Stimulated activated CD4-positive, alpha-beta T cell treated with anti-CD3 and anti-CD28 coated beads, Interleukin-4, amount 100 ng/mL, for 48 hours (primary cell): ENCODE results near the gene IL17RA.
"Not testable (repeated sequence)": the region's sequence is repeated elsewhere in the genome, so short reads cannot be mapped to it uniquely, and the experiment has no call there.

Experiments used
- DNase-seq, 2 donors: peaks; one replicate each; pipeline ENCODE4 v3.0.0-alpha.2; 2020; ENCODE audit warnings: low read depth in 2 of 2

The IL17RA gene

DNA sequence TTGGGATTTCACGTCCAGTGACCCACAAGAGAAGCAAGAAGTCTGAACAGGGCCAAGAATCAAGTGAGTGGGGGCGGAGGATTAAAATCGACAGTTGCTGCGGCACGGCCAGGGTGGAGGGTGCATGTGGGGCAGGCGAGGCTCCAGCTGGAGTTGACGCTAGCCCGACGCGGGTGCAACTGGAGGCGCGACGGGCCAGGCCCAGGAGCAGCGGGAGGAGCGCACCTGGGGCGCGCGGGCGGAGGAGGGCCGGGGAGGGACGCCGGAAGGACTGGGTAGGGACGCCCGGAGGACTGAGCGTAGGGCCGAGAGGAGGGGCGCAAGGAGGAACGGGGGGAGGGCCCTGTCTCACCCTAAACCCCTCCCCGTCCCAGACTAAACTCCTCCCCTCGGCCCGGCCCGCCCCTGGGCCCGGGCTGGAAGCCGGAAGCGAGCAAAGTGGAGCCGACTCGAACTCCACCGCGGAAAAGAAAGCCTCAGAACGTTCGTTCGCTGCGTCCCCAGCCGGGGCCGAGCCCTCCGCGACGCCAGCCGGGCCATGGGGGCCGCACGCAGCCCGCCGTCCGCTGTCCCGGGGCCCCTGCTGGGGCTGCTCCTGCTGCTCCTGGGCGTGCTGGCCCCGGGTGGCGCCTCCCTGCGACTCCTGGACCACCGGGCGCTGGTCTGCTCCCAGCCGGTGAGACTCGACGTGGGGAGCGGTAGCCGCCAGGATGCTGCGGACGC lies at the start of gene IL17RA:
Gene IL17RA, plus strand, starts transcription at position 447 of the 723 bp plus-strand sequence. Its CDS starts 92 bp downstream, at position 539.
- peak; percentile 87 to 89 for DNase-seq

- DNase-seq: no peak
These were observed 49.6 kb upstream of the IL17RA start for GRCh38 chr22:17035246-17035645.

DNA sequence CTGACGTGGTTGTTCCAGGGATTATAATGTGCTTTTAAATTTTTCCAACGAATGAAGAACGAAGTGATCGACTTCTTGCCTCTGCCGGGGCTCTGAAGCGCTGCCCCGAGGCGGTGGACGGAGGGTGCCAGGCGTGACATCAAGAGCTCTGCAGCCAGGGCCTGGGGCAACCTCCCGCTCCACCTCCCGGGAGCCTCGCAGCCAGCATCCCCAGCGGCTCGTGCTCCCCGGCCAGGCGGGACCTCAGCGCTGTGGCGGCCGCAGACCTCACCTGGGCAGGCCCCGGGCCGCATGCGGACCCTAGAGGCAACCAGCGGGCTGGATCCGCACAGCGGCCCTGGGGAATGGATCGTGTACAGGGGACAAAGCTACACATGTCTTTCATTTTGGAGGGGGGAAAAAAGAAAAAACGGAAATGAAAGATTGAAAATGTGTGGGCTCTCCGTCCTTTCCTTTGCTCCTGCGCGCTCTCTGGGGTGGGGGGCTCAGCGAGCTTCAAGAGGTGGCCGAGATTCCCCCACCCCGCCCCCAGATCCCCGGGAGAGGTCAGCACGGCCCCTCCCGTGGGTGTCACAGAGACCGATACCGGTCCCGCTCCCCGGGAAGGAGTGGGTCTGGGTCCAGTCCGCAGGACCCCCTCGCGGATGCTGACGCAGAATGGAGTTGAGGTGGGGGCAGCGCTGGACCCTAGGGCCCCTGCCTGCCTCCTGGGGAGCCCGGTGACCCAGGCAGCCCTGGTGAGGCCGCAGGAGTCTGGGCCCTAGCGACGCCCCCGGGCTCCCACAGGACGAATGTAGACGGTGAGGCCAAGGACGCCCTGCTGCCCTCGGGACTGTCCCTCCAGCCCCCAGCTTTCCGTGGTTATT lies 48.6 kb upstream of the IL17RA start:
- DNase-seq: not testable (repeated sequence)

DNA sequence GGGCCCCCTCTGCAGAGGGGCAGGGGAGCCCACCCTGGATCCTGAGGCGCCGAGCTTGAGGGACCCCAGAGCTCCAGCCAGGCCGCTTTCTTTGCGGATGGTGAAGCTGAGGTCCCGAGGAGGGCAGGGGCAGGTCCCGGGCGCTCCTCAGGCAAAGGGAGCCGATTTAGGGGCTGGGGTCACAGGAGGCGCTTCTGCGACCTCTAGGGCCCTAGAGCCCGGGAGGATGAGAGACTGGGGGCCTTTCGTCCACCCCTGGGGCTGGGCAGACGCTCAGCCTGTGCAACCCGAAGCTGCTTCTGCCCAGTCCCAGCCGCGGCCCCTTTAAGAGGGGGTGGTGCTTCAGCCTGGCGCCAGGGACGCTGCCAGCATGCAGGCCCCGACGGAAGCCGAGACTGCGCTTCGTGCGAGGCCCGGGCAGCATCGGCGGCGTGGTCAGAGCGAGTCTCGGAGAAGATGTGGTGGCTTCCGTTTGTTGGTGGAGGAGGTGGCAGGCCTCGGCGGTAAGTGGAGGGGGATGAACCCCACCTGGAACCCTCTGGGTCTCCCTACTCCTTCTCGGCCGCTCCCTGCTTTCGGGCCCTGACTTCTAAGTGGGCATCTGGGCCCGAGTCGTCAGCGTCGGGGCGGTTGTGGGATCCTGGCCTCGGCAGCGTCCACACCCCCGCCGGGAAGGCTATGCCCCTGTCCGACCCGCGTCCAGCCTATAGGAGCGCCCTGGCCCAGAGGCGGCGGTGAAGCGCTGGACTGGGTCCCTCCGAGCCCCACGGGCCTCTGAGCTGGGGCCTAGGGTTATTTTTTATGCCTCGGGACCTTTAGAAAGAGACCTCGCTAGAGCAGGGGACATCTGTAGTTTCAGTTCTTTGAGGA lies 47.7 kb upstream of the IL17RA start:
- DNase-seq: not testable (repeated sequence)

DNA sequence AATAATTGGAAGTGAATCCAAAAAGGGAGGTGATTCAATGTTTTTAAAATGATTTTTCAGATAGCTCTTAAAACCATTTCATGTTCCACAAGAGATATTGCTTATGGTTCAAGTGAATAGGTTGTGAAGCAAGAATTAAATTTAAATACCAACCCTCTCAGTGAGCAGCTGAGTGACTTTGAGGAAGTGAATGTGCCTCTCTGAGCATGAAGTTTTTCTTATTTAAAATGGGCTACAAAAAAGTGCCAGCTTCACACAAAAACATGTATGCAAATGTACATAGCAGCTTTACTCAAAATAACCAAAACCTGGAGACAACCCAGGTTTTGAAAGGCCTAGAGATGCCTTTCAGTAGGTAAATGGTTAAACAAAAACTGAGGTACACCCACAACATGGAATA lies 41.3 kb upstream of the IL17RA start:
- no peak for DNase-seq

GRCh38 chr22:17046566-17047348 lies 38.0 kb upstream of the IL17RA start:
- no peak for DNase-seq

DNA sequence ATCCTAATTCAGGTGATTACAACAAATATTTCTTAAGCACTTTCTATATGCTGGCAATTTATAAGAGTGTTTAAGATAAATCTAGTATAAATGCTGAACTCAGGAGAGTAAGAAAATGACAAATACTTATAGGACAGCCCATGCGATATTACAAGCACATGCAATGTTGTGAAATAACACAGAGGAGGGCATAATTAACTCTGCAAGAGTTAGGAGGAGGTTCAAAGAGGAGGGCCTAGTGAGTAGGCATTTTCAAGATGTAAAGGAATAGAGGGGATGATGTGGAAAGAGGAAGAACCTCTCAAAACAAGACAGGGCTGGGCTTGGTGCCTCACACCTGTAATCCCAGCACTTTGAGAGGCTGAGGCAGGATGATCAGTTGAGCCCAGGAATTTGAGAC lies 37.1 kb upstream of the IL17RA start:
- DNase-seq: no peak

- DNase-seq: no peak
These were observed 28.7 kb upstream of the IL17RA start for GRCh38 chr22:17056058-17056457.

DNA sequence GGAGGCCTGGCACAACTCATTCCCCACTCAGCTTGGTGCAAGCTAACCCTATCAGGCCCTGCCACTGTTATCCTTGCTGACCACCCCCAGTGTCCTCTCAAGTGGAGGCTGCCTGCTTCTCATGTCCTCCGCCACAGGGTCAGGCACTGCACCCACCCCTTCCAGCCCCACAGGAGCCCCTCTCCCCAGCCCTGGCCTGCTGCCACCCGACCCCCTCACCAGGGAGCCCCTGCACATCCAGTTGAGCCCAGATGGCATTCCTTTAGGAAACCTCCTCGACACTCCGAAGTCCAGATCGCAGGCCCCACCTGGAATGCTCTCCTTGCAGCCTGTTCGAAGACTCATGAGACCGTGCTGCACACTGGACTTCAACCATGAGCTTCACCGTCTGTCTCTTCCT lies 28.0 kb upstream of the IL17RA start:
- no peak for DNase-seq

- DNase-seq: peak; percentile 30 to 32
These were observed 26.6 kb upstream of the IL17RA start for GRCh38 chr22:17057959-17058814.

DNA sequence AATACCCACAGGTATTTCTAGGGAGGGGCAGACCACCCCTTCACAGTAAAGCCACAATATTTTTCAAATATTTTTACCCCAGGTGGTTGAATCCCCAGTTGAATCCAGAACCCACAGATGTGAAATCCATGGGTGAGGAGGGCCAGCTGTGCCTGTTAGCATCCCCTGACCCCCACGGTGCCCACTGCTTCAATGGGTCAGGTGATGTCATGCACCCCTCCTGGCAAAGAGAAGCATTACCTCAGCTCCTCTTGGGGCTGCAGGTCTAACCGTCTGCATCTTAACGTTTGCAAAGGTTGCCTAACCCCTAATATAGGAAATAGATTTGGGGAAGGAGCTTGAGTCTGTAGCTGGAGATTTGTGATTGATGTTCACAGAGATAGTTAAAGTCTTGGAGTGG lies 24.7 kb upstream of the IL17RA start:
- no peak for DNase-seq

DNA sequence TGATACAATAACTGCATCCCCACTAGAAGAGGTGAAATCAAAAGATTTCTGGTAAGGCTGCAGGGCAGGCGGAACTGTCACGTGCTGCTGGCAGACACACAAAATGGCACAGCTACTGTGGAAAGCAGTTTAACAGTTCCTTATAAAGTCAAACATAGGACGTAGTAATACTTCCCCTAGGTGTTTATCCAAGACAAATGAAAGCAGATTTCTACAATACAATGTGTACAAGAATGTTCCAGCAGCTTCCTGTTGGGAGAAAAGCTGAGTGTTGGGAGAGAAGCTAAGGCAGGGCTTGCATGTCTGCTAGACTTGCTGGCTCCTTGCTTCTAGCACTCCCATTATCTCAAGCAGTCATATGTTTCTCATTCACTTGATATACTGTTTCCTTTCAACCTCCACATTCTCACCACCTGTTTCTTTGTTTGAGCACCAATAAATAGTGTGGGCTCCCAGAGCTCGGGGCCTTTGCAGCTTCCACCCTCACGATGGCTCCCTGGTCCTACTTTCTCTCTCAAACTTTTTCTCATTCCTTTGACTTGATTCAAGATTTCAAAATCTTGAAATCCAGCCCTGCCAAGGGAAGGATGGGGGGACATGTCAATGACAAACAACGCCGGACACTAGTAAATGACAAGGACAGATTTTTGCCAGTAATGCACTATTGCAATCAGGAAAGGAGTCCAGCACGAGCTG lies 21.2 kb upstream of the IL17RA start:
- DNase-seq: no peak

DNA sequence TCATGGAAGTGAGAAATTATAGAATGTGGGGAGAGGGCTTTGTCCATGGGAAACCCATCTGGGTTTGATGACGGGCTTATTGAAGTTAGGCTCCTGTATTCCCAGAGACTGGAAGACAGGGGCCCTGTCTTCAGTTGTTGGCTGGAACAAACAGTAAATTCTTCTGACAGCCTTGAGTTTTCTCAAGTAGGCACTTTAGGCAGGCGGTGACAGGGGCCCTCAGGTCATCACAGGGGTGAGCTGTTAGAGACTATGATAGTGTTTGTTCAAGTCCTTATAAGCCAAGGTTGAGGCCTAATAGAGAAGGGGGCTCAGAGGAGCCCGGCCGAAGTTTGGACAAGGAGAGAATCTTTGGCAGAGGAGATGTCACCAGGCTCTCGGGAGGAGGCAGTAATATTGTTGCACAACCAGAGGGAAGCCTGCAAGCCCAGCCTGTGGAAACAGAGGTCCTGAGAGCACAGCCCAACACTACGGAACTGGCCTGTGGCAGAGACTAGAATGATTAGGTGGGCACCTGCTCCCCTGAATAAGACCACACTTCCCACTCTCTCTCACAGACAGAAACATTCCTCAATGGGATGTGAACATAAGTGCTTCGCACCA lies 20.2 kb upstream of the IL17RA start:
- no peak for DNase-seq

- DNase-seq: no peak
These were observed 19.4 kb upstream of the IL17RA start for GRCh38 chr22:17065433-17065832.

- DNase-seq: no peak
These were observed 11.9 kb upstream of the IL17RA start for GRCh38 chr22:17072877-17073276.

GRCh38 chr22:17074648-17075002 lies 10.2 kb upstream of the IL17RA start:
- no peak for DNase-seq

GRCh38 chr22:17077255-17077654 lies 7.5 kb upstream of the IL17RA start:
- no peak for DNase-seq

DNA sequence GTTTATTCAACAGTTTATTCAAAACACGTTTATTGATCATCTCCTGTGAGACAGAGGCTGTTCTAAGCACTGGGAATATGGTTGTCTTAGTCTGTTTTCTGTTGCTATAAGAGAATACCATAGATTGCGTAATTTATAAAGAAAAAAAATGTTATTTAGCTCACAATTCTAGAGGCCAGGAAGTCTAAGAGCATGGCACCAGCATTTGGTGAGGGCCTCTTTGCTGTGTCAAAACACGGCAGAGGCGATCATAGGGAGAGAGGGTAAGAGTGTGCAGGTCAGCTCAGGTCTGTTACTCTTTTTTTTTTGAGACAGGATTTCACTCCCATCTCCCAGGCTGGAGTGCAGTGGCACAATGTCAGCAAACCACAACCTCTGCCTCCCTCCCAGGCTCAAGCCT lies 5.2 kb upstream of the IL17RA start:
- DNase-seq: no peak

DNA sequence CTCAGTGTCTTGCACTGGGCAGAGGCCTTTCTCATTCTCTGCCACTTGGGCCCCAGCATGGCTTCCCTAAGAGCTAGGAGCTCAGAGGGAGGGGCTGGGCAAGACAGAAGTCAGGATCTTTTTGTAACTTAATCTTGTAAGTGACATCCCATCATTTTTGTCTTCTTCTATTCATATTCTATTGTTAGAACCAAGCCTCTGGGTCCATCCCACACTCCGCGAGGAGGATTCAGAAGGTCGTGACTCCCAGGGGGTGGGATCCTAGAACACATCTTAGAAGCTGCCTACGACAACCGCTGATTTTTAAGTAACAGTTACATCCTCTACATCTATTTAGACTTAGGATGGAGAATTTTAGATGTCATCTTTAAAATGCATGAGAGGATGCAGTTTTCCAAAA lies 1.5 kb upstream of the IL17RA start:
- no peak for DNase-seq
